Measurements from ENCODE around the gene HOMER2. TPM values are rescaled to one million over a fixed set of nuclear protein-coding genes. Genes with fewer than 3 reads are reported as not detected.
"Not testable (repeated sequence)": the region's sequence is repeated elsewhere in the genome, so short reads cannot be mapped to it uniquely, and the experiment has no call there.

Gene HOMER2
- total RNA-seq, 1 experiment from 2014 or later: 20.4 TPM

- peak; percentile 77 for DNase-seq (ENCODE audit: low read depth)
Observed at GRCh38 chr15:82894971-82895520, 57.5 kb downstream of the HOMER2 start.

GRCh38 chr15:82893473-82893872, 59.0 kb downstream of the HOMER2 start:
- not testable (repeated sequence) for DNase-seq (ENCODE audit: low read depth)

- DNase-seq (ENCODE audit: low read depth): no peak
Observed at GRCh38 chr15:82892573-82892972, 59.9 kb downstream of the HOMER2 start.

- no peak for DNase-seq (ENCODE audit: low read depth)
Observed at GRCh38 chr15:82890995-82891390, 61.5 kb downstream of the HOMER2 start.

- DNase-seq (ENCODE audit: low read depth): no peak
Observed at GRCh38 chr15:82890338-82890994, 62.1 kb downstream of the HOMER2 start.

GRCh38 chr15:82882273-82882928, 70.1 kb downstream of the HOMER2 start:
- DNase-seq (ENCODE audit: low read depth): no peak

GRCh38 chr15:82881747-82882146, 70.8 kb downstream of the HOMER2 start:
- no peak for DNase-seq (ENCODE audit: low read depth)

GRCh38 chr15:82880704-82881103, 71.8 kb downstream of the HOMER2 start:
- no peak for DNase-seq (ENCODE audit: low read depth)

- no peak for DNase-seq (ENCODE audit: low read depth)
Observed at GRCh38 chr15:82878325-82878724, 74.2 kb downstream of the HOMER2 start.

GRCh38 chr15:82877825-82878224, 74.7 kb downstream of the HOMER2 start:
- no peak for DNase-seq (ENCODE audit: low read depth)

- peak; percentile 74 for DNase-seq (ENCODE audit: low read depth)
Observed at GRCh38 chr15:82875411-82876003, 77.0 kb downstream of the HOMER2 start.

- DNase-seq (ENCODE audit: low read depth): no peak
Observed at GRCh38 chr15:82874961-82875360, 77.6 kb downstream of the HOMER2 start.

- no peak for DNase-seq (ENCODE audit: low read depth)
Observed at GRCh38 chr15:82874267-82874666, 78.3 kb downstream of the HOMER2 start.

- DNase-seq (ENCODE audit: low read depth): no peak
Observed at GRCh38 chr15:82873000-82873680, 79.4 kb downstream of the HOMER2 start.

GRCh38 chr15:82871832-82872484, 80.6 kb downstream of the HOMER2 start:
- DNase-seq (ENCODE audit: low read depth): no peak

GRCh38 chr15:82871358-82871757, 81.2 kb downstream of the HOMER2 start:
- peak; percentile 16 for DNase-seq (ENCODE audit: low read depth)

- peak; percentile 16 for DNase-seq (ENCODE audit: low read depth)
Observed at GRCh38 chr15:82870727-82871320, 81.7 kb downstream of the HOMER2 start.

- not testable (repeated sequence) for DNase-seq (ENCODE audit: low read depth)
Observed at GRCh38 chr15:82865981-82866380, 86.5 kb downstream of the HOMER2 start.

- not testable (repeated sequence) for DNase-seq (ENCODE audit: low read depth)
Observed at GRCh38 chr15:82865581-82865980, 86.9 kb downstream of the HOMER2 start.

GRCh38 chr15:82864967-82865366, 87.6 kb downstream of the HOMER2 start:
- DNase-seq (ENCODE audit: low read depth): no peak

GRCh38 chr15:82862886-82863285, 89.6 kb downstream of the HOMER2 start:
- DNase-seq (ENCODE audit: low read depth): no peak

Measured in RPMI7951 (cell line).